GM19239 (cell line): Measurements from ENCODE around the gene TPRN.

ENCODE experiments used
- DNase-seq: peaks from one replicate; pipeline ENCODE4 v3.0.0; 2011; ENCODE audit warnings: low spot score; ENCODE audit not compliant: insufficient read length
- FAIRE-seq: peaks from 2 replicates; lab custom pipeline; 2011; peaks lifted over from hg19 to GRCh38; lab: Jason Lieb, UNC

The TPRN gene

GRCh38 chr9:137191691-137192447, 8.7 kb downstream of the TPRN start:
- FAIRE-seq, result no peak
- no peak for DNase-seq

- no peak for FAIRE-seq
- DNase-seq, result no peak
Observed at GRCh38 chr9:137191245-137191644, 9.3 kb downstream of the TPRN start.

- FAIRE-seq (no peak), DNase-seq (no peak)
Observed at GRCh38 chr9:137190315-137190856, 10.2 kb downstream of the TPRN start.

DNA sequence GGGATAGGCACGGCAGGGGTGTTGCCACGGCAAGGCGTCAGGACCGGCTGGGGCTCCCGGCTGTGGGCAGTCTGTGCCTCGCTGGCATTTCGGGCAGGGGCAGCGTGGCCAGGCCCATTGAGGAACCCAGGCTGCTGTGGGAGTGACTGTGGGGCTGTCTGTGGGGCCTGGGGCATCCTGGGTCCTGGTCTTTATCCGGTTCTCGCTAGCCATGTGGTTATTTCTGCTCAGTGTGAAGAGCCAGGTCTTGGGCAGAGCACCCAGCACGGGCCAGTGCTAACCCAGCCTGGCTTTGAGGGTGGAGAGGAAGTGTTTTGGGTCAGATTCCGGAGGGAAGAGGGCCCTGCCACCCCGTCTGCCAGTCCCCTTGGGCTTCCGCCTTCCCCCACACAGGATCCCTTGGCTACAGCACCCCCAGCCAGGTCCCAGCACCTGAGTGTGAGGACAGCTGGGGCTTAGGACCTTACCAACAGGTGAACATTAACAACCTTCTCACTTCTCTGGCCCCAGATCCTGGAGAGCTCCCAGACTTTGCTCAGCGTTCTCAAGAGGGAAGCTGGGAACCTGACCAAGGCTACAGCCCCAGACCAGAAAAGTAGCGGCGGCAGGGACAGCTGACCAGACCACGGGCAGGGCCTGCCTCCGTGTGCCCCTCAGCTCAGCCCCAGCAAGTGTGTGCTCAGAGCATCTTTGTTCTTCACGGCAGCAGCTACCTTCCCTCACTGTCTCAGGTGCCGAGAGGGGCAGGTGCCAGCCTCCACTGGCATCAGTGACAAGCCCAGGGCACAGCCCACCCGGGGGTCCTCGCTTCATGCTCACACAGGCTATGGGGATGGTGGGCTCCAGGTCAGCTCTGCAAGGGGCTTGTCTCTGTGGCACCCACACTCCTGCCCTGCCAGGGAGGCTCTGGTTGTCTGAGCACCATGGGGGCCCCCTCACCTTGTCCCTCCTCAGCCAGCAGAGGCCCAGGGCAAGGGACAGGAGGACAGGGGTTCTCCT, 10.9 kb downstream of the TPRN start:
- DNase-seq (no peak), FAIRE-seq (no peak)

DNA sequence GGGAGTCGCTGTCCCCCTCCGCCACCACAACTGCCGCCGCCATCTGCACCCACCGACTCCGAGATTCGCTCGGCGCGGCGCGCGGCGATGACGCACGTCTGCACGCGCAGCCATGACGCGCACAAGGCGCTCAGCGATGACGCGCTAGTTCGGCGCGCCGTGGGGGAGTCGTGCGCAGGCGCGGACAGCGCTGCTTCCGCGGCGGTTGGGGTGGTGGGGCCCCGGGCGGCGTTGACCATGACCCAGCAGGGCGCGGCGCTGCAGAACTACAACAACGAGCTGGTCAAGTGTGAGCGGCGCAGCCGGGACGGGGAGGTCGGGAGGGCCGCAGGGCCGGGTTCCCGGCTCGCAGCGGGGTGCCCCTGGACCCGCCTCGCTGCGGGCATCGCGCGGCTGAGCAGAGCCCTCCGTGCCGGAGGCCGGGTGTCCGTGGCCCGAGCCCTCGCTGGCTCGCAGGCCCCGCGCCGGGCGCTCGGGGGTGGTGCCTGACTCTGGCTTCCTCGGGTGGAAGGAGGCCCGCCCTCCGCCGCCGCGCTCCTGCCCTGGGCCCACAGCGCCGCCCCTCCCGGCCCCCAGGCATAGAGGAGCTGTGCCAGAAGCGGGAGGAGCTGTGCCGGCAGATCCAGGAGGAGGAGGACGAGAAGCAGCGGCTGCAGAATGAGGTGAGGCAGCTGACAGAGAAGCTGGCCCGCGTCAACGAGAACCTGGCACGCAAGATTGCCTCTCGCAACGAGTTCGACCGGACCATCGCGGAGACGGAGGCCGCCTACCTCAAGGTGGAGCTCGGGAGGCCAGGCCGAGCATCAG, 11.8 kb downstream of the TPRN start, which contains the start of the genes ANAPC2 and SSNA1:
Gene ANAPC2 (minus strand): TSS at position 71 of the 807 bp plus-strand sequence. CDS start 28 bp downstream, at position 43.
Gene SSNA1 (plus strand): TSS at position 187 of the 807 bp plus-strand sequence. CDS start 51 bp downstream, at position 238.
- DNase-seq (peak; percentile 95), FAIRE-seq (peak; percentile 95)

GRCh38 chr9:137188086-137188489, 12.5 kb downstream of the TPRN start:
- FAIRE-seq, result no peak
- DNase-seq, result no peak

DNA sequence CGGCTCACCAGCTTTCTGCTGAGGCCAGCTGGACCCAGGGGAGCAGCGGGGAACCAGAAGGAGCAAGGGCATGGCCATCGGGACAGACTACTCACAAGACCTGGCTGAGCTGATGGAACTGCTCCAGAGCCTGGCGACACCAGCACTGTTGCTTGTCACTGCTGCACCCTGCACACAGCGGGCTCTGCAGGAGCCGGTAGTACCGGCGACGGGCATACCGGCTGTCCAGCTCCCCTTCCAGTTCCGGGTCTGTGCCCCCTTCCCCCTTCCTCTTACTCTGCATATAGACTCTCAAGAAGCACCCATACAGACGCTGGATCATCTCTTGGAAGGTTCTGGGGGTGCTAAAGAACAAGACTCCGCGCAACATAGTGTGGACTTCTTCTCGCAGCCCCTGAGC, 13.2 kb downstream of the TPRN start:
- DNase-seq (no peak), FAIRE-seq (no peak)

DNA sequence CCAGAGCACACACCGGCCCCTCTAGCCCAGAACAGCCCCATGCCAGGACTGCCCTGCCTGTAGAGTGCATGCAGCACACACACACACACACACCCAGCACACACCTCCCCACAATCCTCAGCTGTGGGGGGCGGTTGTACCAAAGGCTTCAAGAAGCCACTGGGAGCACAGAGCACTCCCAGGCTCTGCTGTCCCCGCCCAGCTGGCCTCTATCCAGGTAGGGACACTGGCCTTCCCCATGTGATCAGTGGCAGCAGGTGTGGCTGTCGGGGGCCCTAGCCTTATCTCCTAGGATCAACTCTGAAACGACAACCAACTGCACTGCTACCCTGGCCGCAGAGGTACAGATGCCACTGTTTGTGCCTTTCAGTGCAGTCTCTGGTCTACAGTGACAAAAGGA, 14.2 kb downstream of the TPRN start:
- FAIRE-seq (no peak), DNase-seq (no peak)

DNA sequence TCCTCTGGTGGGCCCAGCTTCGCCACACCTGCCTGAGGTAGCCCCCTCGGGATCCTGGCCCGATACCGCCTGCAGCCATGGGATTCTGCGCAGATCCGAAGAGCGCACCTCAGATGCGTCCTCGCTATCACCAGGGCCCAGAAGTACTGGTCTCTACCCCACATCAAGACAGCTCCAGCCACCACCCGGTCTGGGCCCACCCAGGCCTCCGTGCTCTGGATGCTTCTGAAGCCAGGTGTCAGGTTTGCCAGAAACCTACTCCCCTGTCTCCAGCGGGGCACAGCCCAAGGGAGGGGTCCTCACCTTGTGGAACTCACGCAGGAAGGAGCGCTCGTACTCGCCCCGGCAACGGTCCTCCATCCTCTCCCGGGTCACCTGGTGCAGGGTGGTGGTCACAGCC, 14.6 kb downstream of the TPRN start:
- FAIRE-seq, result no peak

DNA sequence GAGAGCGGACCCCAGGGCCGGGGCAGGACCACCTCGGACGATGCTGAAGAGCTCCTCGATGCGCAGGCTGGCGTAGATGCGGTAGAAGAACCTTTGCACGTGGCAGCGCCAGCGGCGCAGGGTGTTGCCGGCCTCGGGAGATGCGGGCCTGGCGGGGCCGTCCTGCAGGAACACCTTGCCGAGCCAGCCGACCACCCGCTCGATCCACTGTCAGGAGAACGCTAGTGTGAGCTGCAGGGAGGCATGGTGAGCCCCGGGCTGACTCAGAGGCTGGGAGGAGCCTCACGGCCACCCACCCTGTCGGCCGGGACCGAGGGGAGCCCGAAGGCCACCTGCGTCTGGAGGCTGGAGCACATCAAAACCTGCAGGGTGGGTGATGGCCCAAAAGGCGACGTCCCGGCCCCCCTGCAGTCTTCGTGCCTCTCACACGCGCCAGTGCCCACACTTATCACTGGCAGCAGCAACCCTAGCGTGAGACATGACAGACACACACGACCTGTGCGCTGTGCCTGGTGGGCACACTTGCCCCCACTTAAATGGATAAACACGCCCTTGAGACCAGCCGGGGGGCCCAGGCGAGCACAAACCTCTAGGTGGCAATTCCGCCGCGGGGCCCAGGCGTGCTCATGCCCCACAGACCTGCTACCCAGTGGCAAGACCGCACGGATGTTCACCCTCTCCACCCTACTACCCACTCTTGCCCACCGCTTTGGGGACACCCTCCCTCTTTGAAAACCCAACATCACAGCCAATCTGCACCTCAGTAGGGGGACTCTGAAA, 15.5 kb downstream of the TPRN start:
- no peak for DNase-seq
- no peak for FAIRE-seq

More for the DNA sequence above, 14.6 kb downstream of the TPRN start:
- DNase-seq, result no peak

DNA sequence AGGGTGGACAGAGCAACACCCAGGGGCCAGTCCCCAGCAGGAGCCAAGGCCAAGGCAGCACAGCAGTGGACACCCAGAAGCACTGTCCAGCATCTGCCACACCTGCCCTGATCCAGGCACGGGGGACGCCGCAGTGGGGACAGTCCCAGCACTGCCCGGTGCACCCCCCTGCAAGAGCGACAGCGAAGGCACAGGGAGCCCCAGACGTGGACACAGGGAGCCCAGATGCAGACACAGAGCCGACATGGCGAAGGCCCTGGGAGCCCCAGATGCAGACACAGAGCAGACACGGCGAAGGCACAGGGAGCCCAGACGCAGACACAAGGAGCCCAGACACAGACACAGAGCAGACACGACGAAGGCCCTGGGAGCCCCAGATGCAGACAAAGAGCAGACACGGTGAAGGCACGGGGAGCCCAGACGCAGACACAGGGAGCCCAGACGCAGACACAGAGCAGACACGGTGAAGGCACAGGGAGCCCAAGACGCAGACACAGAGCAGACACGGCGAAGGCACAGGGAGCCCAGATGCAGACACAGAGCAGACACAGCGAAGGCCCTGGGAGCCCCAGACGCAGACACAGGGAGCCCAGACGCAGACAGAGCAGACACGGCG, 16.5 kb downstream of the TPRN start:
- DNase-seq, result no peak
- no peak for FAIRE-seq

GRCh38 chr9:137182836-137183235, 17.7 kb downstream of the TPRN start:
- DNase-seq (no peak), FAIRE-seq (no peak)

- DNase-seq (no peak), FAIRE-seq (no peak)
Observed at GRCh38 chr9:137181680-137182079, 18.9 kb downstream of the TPRN start.

GRCh38 chr9:137180491-137180890, 20.1 kb downstream of the TPRN start:
- DNase-seq (no peak), FAIRE-seq (no peak)

DNA sequence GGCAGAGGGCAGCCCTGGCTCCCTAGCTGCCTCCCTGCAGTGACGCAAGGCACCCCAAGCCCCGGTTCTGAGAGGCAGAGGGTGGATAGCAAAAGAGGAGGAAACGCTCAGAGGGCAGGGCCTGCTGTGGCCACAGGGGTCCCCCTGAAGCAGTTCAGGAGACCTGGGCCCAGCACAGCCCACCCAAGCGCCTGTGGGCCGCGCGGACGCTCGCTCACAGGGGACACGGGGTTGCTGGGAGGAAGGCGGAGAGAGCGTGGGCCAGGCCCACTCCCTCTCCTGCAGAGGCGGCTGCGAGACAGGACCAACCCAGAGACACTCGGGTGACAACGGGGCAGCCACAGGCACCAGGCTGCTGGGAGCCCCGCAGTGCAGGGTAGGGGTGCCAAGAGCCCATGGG, 20.8 kb downstream of the TPRN start:
- FAIRE-seq (no peak), DNase-seq (no peak)

DNA sequence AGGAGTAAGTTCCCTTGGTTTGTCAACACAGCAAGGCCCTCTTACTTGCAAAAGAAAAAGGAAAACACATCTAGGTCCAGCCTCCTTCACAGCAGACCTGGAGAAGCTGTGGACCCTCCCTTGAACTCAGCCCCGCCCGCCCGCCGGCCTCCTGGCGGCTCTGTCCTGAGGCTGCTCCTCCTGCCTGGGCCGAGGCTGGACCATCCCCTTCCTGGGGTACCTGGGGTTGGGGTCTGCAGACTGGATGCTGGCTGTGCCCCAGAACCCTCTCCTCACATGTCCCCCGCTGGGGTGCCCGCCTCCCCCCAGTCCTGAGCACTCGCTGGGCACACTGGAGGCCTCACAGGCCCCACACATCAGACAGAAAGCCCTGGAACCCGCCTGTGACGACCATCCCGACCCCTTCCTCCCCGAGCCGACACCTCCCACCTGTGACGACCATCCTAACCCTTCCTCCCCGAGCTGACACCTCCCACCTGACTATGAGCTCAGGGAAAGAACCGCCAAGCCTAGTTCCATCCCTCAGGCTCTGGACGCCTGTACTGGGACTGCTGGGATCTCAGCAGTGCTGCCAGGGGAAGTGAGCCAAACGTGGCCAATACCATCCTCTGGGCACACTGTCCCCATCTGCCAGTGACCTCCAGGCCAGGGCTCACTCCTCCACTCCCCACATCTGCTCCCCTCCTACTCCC, 21.5 kb downstream of the TPRN start:
- no peak for DNase-seq
- FAIRE-seq, result no peak

- DNase-seq (no peak), FAIRE-seq (no peak)
Observed at GRCh38 chr9:137178201-137178938, 22.2 kb downstream of the TPRN start.
